PC-9 (cell line): ENCODE measurements around the gene ARHGEF40. TPM values are rescaled to one million over a fixed set of nuclear protein-coding genes. Genes with fewer than 3 reads are reported as not detected.
A peak's percentile ranks its signal among the peaks of the same experiment; 100 is the strongest.

ENCODE experiments used
- BruUV-seq: library from RNA; stranded (reverse); fragments of 400-500 nt; replicated peaks from 2 replicates; lab custom pipeline; 2021; lab: Mats Ljungman, UMichigan
- CTCF ChIA-PET: fragments of 300-600 bp; sonication (Branson Sonifier 250); formaldehyde crosslinking; loops from one replicate; lab custom pipeline; 2022; ENCODE audit warnings: antibody characterized with exemption; lab: Charles Lee
- POLR2A ChIA-PET: fragments of 300-600 bp; sonication (Branson Sonifier 250); formaldehyde crosslinking; loops from one replicate; lab custom pipeline; 2022; ENCODE audit warnings: antibody characterized with exemption; ENCODE audit not compliant: unreplicated experiment; lab: Charles Lee
- DNase-seq, 2 experiments: peaks; one replicate each; pipeline versions ENCODE4 v3.0.0 to v3.0.0-alpha.2; 2015 to 2022; ENCODE audit warnings: mixed read lengths in 1 of 2
- H2AFZ ChIP-seq: fragments of 200-600 bp; sonication (generic); 2 replicates; pipeline ENCODE4 v1.8.1; 2017; ENCODE audit warnings: antibody characterized with exemption
- H3F3A ChIP-seq: fragments of 200-600 bp; sonication (generic); 2 replicates; pipeline ENCODE4 v1.8.1; 2017; ENCODE audit warnings: antibody characterized with exemption, mild to moderate bottlenecking, low read depth; ENCODE audit not compliant: insufficient read depth
- H3K27ac ChIP-seq: fragments of 200-600 bp; sonication (generic); 2 replicates; pipeline ENCODE4 v1.6.1; 2016; ENCODE audit warnings: mixed run types
- H3K27me3 ChIP-seq: fragments of 200-600 bp; sonication (generic); 2 replicates; pipeline ENCODE4 v1.6.1; 2016; ENCODE audit warnings: low read depth, mixed run types; ENCODE audit not compliant: insufficient read depth
- H3K36me3 ChIP-seq: fragments of 200-600 bp; sonication (generic); 2 replicates; pipeline ENCODE4 v1.6.1; 2016; ENCODE audit warnings: low read depth, mixed run types
- H3K4me1 ChIP-seq: fragments of 200-600 bp; sonication (generic); replicated peaks from 2 replicates; pipeline ENCODE4 v1.6.1; 2016; ENCODE audit warnings: mixed run types; ENCODE audit not compliant: insufficient read depth
- H3K4me2 ChIP-seq: fragments of 200-600 bp; sonication (generic); 2 replicates; pipeline ENCODE4 v1.6.1; 2017; ENCODE audit warnings: mixed run types
- H3K4me3 ChIP-seq: fragments of 200-600 bp; sonication (generic); 2 replicates; pipeline ENCODE4 v1.6.1; 2016; ENCODE audit warnings: mixed run types
- H3K79me2 ChIP-seq: fragments of 200-600 bp; sonication (generic); 2 replicates; pipeline ENCODE4 v1.6.1; 2017; ENCODE audit warnings: low read depth, mixed run types
- H3K9me2 ChIP-seq: fragments of 200-600 bp; sonication (generic); 2 replicates; pipeline ENCODE4 v1.8.1; 2017; ENCODE audit warnings: mild to moderate bottlenecking; ENCODE audit not compliant: insufficient read depth
- H3K9me3 ChIP-seq: fragments of 200-600 bp; sonication (generic); 2 replicates; pipeline ENCODE4 v1.8.1; 2016; ENCODE audit warnings: low read depth; ENCODE audit not compliant: insufficient read depth
- H4K20me1 ChIP-seq: fragments of 200-600 bp; sonication (generic); 2 replicates; pipeline ENCODE4 v1.8.1; 2017; ENCODE audit not compliant: insufficient read depth
- CTCF ChIP-seq: fragments of 200-600 bp; sonication (generic); conservative IDR thresholded peaks from 2 replicates; pipeline ENCODE4 v1.6.1; 2017; ENCODE audit warnings: mixed run types, antibody characterized with exemption, mild to moderate bottlenecking, moderate library complexity
- EZH2 ChIP-seq: fragments of 200-600 bp; sonication (generic); IDR thresholded peaks from 2 replicates; pipeline ENCODE4 v1.8.0; 2017; ENCODE audit warnings: antibody characterized with exemption, low read depth
- intact Hi-C: fragments of 100-400 bp; cut with micrococcal nuclease; formaldehyde crosslinking; loops from one replicate; pipeline ENCODE4 v1.10.0; 2022; ENCODE audit not compliant: unreplicated experiment
- total RNA-seq: library from RNA; stranded (reverse); gene quantifications from 2 replicates; pipeline ENCODE4 v1.2.3, GENCODE V29; 2021

The ARHGEF40 gene
- total RNA-seq, 1 experiment from 2014 or later = 13.0 TPM

- no peaks in the 10 kb centered on the region for H3K9me2 ChIP-seq
- H3K4me2 ChIP-seq = no peak overlapping the region
- intact Hi-C loops = no loop called here
- CTCF ChIA-PET = no interaction called here
- no peaks in the 10 kb centered on the region for H4K20me1 ChIP-seq
- no peak for TF ChIP-seq CTCF
- no peak for TF ChIP-seq EZH2
- POLR2A ChIA-PET = no interaction called here
- no peaks in the 10 kb centered on the region for H3K36me3 ChIP-seq
- H3K27ac ChIP-seq = no peak overlapping the region
- no peak overlapping the region for H2AFZ ChIP-seq
- H3K79me2 ChIP-seq = no peaks in the 10 kb centered on the region
- H3K27me3 ChIP-seq = no peaks in the 10 kb centered on the region; the same call in 1 of the 2 replicates
- H3K9me3 ChIP-seq = no peaks in the 10 kb centered on the region
- H3F3A ChIP-seq = no peaks in the 10 kb centered on the region
- BruUV-seq = no TSS peak
- no peak overlapping the region for H3K4me3 ChIP-seq
- H3K4me1 ChIP-seq = no peaks in the 10 kb centered on the region
- DNase-seq = no peak
Observed at GRCh38 chr14:21033133-21033698, 36.9 kb upstream of the ARHGEF40 start.

- BruUV-seq = no TSS peak
- no peak within 1 kb of the TSS for H2AFZ ChIP-seq
- H4K20me1 ChIP-seq = no peaks in the 10 kb centered on the region
- H3K27ac ChIP-seq = no peak within 1 kb of the TSS
- no peaks in the 10 kb centered on the region for H3K79me2 ChIP-seq
- H3K9me2 ChIP-seq = no peaks in the 10 kb centered on the region
- TF ChIP-seq EZH2 (no peak), CTCF (no peak)
- ChIA-PET CTCF (interaction anchor here (0.6 kb wide), 1 partner anchor 73 kb away, joined by 10 read pairs; no protein-coding TSS in a partner anchor), POLR2A (no interaction called here)
- H3K27me3 ChIP-seq = no peaks in the 10 kb centered on the region; the same call in 1 of the 2 replicates
- H3K9me3 ChIP-seq = no peaks in the 10 kb centered on the region
- no peaks in the 10 kb centered on the region for H3K4me1 ChIP-seq
- no peak for DNase-seq
- no peaks in the 10 kb centered on the region for H3K36me3 ChIP-seq
- H3F3A ChIP-seq = no peaks in the 10 kb centered on the region
- intact Hi-C loops = no loop called here
- H3K4me2 ChIP-seq = no peak within 1 kb of the TSS
- H3K4me3 ChIP-seq = no peak within 1 kb of the TSS
Observed at GRCh38 chr14:21034707-21035106, 35.4 kb upstream of the ARHGEF40 start, which contains the start of gene RNASE13. RNASE13 (minus strand) TSS chr14:21034807; CDS start chr14:21034288, 519 bp downstream.

GRCh38 chr14:21036751-21037150 lies 33.4 kb upstream of the ARHGEF40 start:
- H3K4me2 ChIP-seq = no peak overlapping the region
- H3K9me3 ChIP-seq = no peaks in the 10 kb centered on the region
- DNase-seq = peak; percentile 22 to 61
- BruUV-seq = no TSS peak
- H3K4me3 ChIP-seq = no peak overlapping the region
- ChIA-PET CTCF (interaction anchor here (1.3 kb wide), 1 partner anchor 22 kb away, joined by 4 read pairs; no protein-coding TSS in a partner anchor), POLR2A (interaction anchor here (0.5 kb wide), 1 partner anchor 62 kb away, joined by 8 read pairs; no protein-coding TSS in a partner anchor)
- no peaks in the 10 kb centered on the region for H3K36me3 ChIP-seq
- no peaks in the 10 kb centered on the region for H4K20me1 ChIP-seq
- H3K79me2 ChIP-seq = no peaks in the 10 kb centered on the region
- H3K27ac ChIP-seq = no peak overlapping the region
- H3K9me2 ChIP-seq = no peaks in the 10 kb centered on the region
- no peaks in the 10 kb centered on the region; the same call in 1 of the 2 replicates for H3K27me3 ChIP-seq
- H3F3A ChIP-seq = no peaks in the 10 kb centered on the region
- no peak for TF ChIP-seq EZH2
- TF ChIP-seq CTCF = no peak
- H2AFZ ChIP-seq = no peak overlapping the region
- intact Hi-C loops = no loop called here
- H3K4me1 ChIP-seq = no peaks in the 10 kb centered on the region
